Effector CD4-positive, alpha-beta T cell (primary cell): ENCODE data around the gene ATXN1.
A peak's percentile ranks its signal among the peaks of the same experiment; 100 is the strongest.

ENCODE experiments used
- DNase-seq: peaks from one replicate; pipeline ENCODE4 v3.0.0-alpha.2; 2020

ATXN1 gene

GRCh38 chr6:16320533-16321340 lies 440.5 kb downstream of the ATXN1 start:
- DNase-seq: no peak

- peak; percentile 71 for DNase-seq
These were observed 441.3 kb downstream of the ATXN1 start for GRCh38 chr6:16319813-16320532.

GRCh38 chr6:16318953-16319720 lies 442.1 kb downstream of the ATXN1 start:
- DNase-seq: no peak

- DNase-seq: no peak
These were observed 442.7 kb downstream of the ATXN1 start for GRCh38 chr6:16318538-16318937.

- no peak for DNase-seq
These were observed 444.5 kb downstream of the ATXN1 start for GRCh38 chr6:16316741-16317251.

GRCh38 chr6:16314296-16314695 lies 447.0 kb downstream of the ATXN1 start:
- DNase-seq: no peak

GRCh38 chr6:16313732-16314131 lies 447.5 kb downstream of the ATXN1 start:
- DNase-seq: no peak

- no peak for DNase-seq
These were observed 449.5 kb downstream of the ATXN1 start for GRCh38 chr6:16311763-16312162.

- DNase-seq: no peak
These were observed 454.9 kb downstream of the ATXN1 start for GRCh38 chr6:16306334-16306733.

- no peak for DNase-seq
These were observed 455.5 kb downstream of the ATXN1 start for GRCh38 chr6:16305788-16306187.

- no peak for DNase-seq
These were observed 456.0 kb downstream of the ATXN1 start for GRCh38 chr6:16305246-16305725.

GRCh38 chr6:16302721-16303552 lies 458.3 kb downstream of the ATXN1 start:
- no peak for DNase-seq

GRCh38 chr6:16301511-16301910 lies 459.7 kb downstream of the ATXN1 start:
- DNase-seq: no peak

- DNase-seq: no peak
These were observed 461.4 kb downstream of the ATXN1 start for GRCh38 chr6:16299861-16300260.

GRCh38 chr6:16296061-16296670 lies 465.1 kb downstream of the ATXN1 start:
- no peak for DNase-seq

GRCh38 chr6:16295471-16295870 lies 465.8 kb downstream of the ATXN1 start:
- DNase-seq: no peak

- no peak for DNase-seq
These were observed 466.2 kb downstream of the ATXN1 start for GRCh38 chr6:16295060-16295459.

GRCh38 chr6:16294371-16294770 lies 466.9 kb downstream of the ATXN1 start:
- no peak for DNase-seq

- DNase-seq: no peak
These were observed 468.3 kb downstream of the ATXN1 start for GRCh38 chr6:16292942-16293341.

GRCh38 chr6:16292432-16292831 lies 468.8 kb downstream of the ATXN1 start:
- DNase-seq: no peak

- no peak for DNase-seq
These were observed 469.5 kb downstream of the ATXN1 start for GRCh38 chr6:16291739-16292138.

GRCh38 chr6:16288163-16288562 lies 473.1 kb downstream of the ATXN1 start:
- DNase-seq: no peak
